SU-DHL-6 (cell line): Measurements from ENCODE around the gene TSPYL6.

Experiments
- CTCF ChIP-seq: fragments of 200-600 bp; sonication (generic); IDR thresholded peaks from one replicate; pipeline ENCODE4 v1.5.1; 2017; ENCODE audit warnings: antibody characterized with exemption, mild to moderate bottlenecking, low read length, moderate library complexity; ENCODE audit not compliant: insufficient read depth, poor library complexity, severe bottlenecking
- EZH2phosphoT487 ChIP-seq: fragments of 200-600 bp; sonication (generic), shearing (Covaris generic); conservative IDR thresholded peaks from 2 replicates; pipeline ENCODE4 v1.6.1; 2018; ENCODE audit warnings: mild to moderate bottlenecking, antibody characterized with exemption, low read length, moderate library complexity, mixed read lengths

DNA sequence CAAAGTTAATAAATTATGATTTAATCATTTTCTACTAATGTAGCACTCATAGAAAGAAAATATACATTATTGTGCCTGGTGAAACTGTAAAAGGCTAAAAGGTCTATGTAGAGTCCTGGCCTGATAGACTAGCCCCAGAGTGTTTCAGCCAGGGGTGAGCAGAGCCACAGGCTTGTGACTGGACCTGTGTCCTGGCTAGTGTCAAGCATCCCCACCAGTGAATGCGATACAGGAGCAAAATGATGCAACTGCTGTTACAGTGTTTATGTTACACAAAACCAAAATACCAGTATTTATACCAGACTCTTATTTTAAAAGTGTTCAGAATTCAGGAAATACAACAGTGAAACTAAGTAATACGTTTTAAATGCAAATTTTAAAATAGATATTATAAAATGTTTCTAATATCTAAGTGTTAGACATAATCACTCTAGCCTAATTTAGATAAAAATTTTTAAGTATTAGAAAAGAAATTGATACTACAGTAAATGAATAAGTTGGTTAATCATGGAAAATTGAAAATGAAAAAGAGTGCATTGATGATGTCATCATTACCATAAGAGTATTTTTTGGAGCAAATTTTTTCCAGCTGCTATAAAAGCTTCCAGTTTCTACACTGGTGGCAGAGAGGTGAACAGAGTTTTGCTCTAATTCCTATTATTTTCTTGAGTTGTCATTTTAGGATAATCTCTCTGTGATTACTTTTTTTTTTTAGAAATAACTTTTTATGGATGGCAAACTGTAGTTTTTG, 6.2 kb upstream of the TSPYL6 start:
- TF ChIP-seq CTCF (no peak), EZH2phosphoT487 (no peak)
